HEK293 (cell line): Measurements from ENCODE around the gene TOMM34.
A peak's percentile ranks its signal among the peaks of the same experiment; 100 is the strongest.

ENCODE experiments used
- GLI4 ChIP-seq: fragments of 450-650 bp; formaldehyde crosslinking; IDR thresholded peaks from 2 replicates; pipeline ENCODE4 v1.5.1; 2016; ENCODE audit warnings: missing biosample characterization, missing genetic modification characterization
- GLIS1 ChIP-seq: fragments of 450-650 bp; formaldehyde crosslinking; IDR thresholded peaks from 2 replicates; pipeline ENCODE4 v1.5.1; 2016; ENCODE audit warnings: missing biosample characterization, missing genetic modification characterization
- HOXD13 ChIP-seq: sonication (generic); formaldehyde crosslinking; IDR thresholded peaks from 2 replicates; pipeline ENCODE4 v1.8.0; 2022; ENCODE audit warnings: missing genetic modification reagents, borderline replicate concordance
- WT1 ChIP-seq: fragments of 450-650 bp; formaldehyde crosslinking; IDR thresholded peaks from 2 replicates; pipeline ENCODE4 v1.5.1; 2016; ENCODE audit warnings: missing biosample characterization, missing genetic modification characterization
- ZBTB1 ChIP-seq: fragments of 450-650 bp; formaldehyde crosslinking; IDR thresholded peaks from 2 replicates; pipeline ENCODE4 v1.5.1; 2016; ENCODE audit warnings: missing biosample characterization, missing genetic modification characterization
- ZBTB17 ChIP-seq: fragments of 450-650 bp; formaldehyde crosslinking; IDR thresholded peaks from 2 replicates; pipeline ENCODE4 v1.5.1; 2016; ENCODE audit warnings: missing biosample characterization, missing genetic modification characterization
- ZBTB48 ChIP-seq: fragments of 450-650 bp; formaldehyde crosslinking; IDR thresholded peaks from 2 replicates; pipeline ENCODE4 v1.5.1; 2016; ENCODE audit warnings: missing biosample characterization, missing genetic modification characterization
- ZBTB8A ChIP-seq: fragments of 450-650 bp; formaldehyde crosslinking; IDR thresholded peaks from 2 replicates; pipeline ENCODE4 v1.5.1; 2016; ENCODE audit warnings: missing biosample characterization, missing genetic modification characterization
- ZFP41 ChIP-seq: fragments of 450-650 bp; formaldehyde crosslinking; IDR thresholded peaks from 2 replicates; pipeline ENCODE4 v1.5.1; 2016; ENCODE audit warnings: missing biosample characterization, missing genetic modification characterization, borderline replicate concordance
- ZIC2 ChIP-seq: fragments of 450-650 bp; formaldehyde crosslinking; IDR thresholded peaks from 2 replicates; pipeline ENCODE4 v1.5.1; 2016; ENCODE audit warnings: missing biosample characterization, missing genetic modification characterization
- ZNF223 ChIP-seq: fragments of 450-650 bp; formaldehyde crosslinking; IDR thresholded peaks from 2 replicates; pipeline ENCODE4 v1.5.1; 2016; ENCODE audit warnings: missing biosample characterization, missing genetic modification characterization
- ZNF239 ChIP-seq: fragments of 450-650 bp; formaldehyde crosslinking; IDR thresholded peaks from 2 replicates; pipeline ENCODE4 v1.5.1; 2016; ENCODE audit warnings: missing biosample characterization, missing genetic modification characterization
- ZNF350 ChIP-seq: fragments of 450-650 bp; formaldehyde crosslinking; IDR thresholded peaks from 2 replicates; pipeline ENCODE4 v1.5.0; 2017; ENCODE audit warnings: missing biosample characterization, mild to moderate bottlenecking, missing genetic modification characterization
- ZNF354C ChIP-seq: fragments of 450-650 bp; formaldehyde crosslinking; IDR thresholded peaks from 2 replicates; pipeline ENCODE4 v1.5.1; 2016; ENCODE audit warnings: missing biosample characterization, missing genetic modification characterization, low read depth, borderline replicate concordance
- ZNF391 ChIP-seq: fragments of 450-650 bp; formaldehyde crosslinking; IDR thresholded peaks from 2 replicates; pipeline ENCODE4 v1.5.1; 2016; ENCODE audit warnings: low read depth, missing biosample characterization, missing genetic modification characterization, borderline replicate concordance
- ZNF426 ChIP-seq: fragments of 450-650 bp; formaldehyde crosslinking; IDR thresholded peaks from 2 replicates; pipeline ENCODE4 v1.5.1; 2017; ENCODE audit warnings: missing biosample characterization, missing genetic modification characterization, mild to moderate bottlenecking, inconsistent platforms, moderate library complexity
- ZNF501 ChIP-seq: fragments of 450-650 bp; formaldehyde crosslinking; IDR thresholded peaks from 2 replicates; pipeline ENCODE4 v1.5.1; 2016; ENCODE audit warnings: missing biosample characterization, missing genetic modification characterization
- ZNF518A ChIP-seq: fragments of 450-650 bp; formaldehyde crosslinking; conservative IDR thresholded peaks from 2 replicates; pipeline ENCODE4 v1.5.1; 2016; ENCODE audit warnings: low read depth, missing biosample characterization, missing genetic modification characterization
- ZNF530 ChIP-seq: fragments of 450-650 bp; formaldehyde crosslinking; IDR thresholded peaks from 2 replicates; pipeline ENCODE4 v1.5.1; 2016; ENCODE audit warnings: low read depth, missing biosample characterization, missing genetic modification characterization
- ZNF555 ChIP-seq: fragments of 450-650 bp; formaldehyde crosslinking; conservative IDR thresholded peaks from 2 replicates; pipeline ENCODE4 v1.5.1; 2017; ENCODE audit warnings: missing biosample characterization, mild to moderate bottlenecking, missing genetic modification characterization, inconsistent platforms
- ZNF558 ChIP-seq: fragments of 450-650 bp; formaldehyde crosslinking; IDR thresholded peaks from 2 replicates; pipeline ENCODE4 v1.5.1; 2016; ENCODE audit warnings: missing biosample characterization, missing genetic modification characterization
- ZNF596 ChIP-seq: fragments of 450-650 bp; IDR thresholded peaks from 2 replicates; pipeline ENCODE4 v1.5.0; 2018; ENCODE audit warnings: missing biosample characterization, mild to moderate bottlenecking, missing genetic modification characterization, moderate library complexity
- ZNF600 ChIP-seq: fragments of 450-650 bp; formaldehyde crosslinking; IDR thresholded peaks from 2 replicates; pipeline ENCODE4 v1.5.1; 2016; ENCODE audit warnings: missing biosample characterization, missing genetic modification characterization
- ZNF654 ChIP-seq: fragments of 450-650 bp; formaldehyde crosslinking; IDR thresholded peaks from 2 replicates; pipeline ENCODE4 v1.5.1; 2016; ENCODE audit warnings: low read depth, missing biosample characterization, missing genetic modification characterization
- ZNF664 ChIP-seq: fragments of 450-650 bp; formaldehyde crosslinking; IDR thresholded peaks from 2 replicates; pipeline ENCODE4 v1.5.1; 2016; ENCODE audit warnings: missing biosample characterization, missing genetic modification characterization
- ZNF707 ChIP-seq: fragments of 450-650 bp; formaldehyde crosslinking; IDR thresholded peaks from 2 replicates; pipeline ENCODE4 v1.5.1; 2016; ENCODE audit warnings: missing biosample characterization, missing genetic modification characterization
- ZNF776 ChIP-seq: fragments of 450-650 bp; formaldehyde crosslinking; IDR thresholded peaks from 2 replicates; pipeline ENCODE4 v1.5.0; 2017; ENCODE audit warnings: missing biosample characterization, missing genetic modification characterization, borderline replicate concordance
- ZNF830 ChIP-seq: fragments of 450-650 bp; IDR thresholded peaks from 2 replicates; pipeline ENCODE4 v1.5.0; 2018; ENCODE audit warnings: missing biosample characterization, missing genetic modification characterization, low read depth, mild to moderate bottlenecking, moderate library complexity
- ZXDB ChIP-seq: fragments of 450-650 bp; formaldehyde crosslinking; IDR thresholded peaks from 2 replicates; pipeline ENCODE4 v1.5.1; 2016; ENCODE audit warnings: missing biosample characterization, missing genetic modification characterization
- TF ChIP-seq, protein P1 (sequence below): fragments of 450-650 bp; formaldehyde crosslinking; IDR thresholded peaks from 2 replicates; pipeline ENCODE4 v1.5.1; 2016; ENCODE audit warnings: missing biosample characterization, missing genetic modification characterization
- TF ChIP-seq, protein P2 (sequence below): fragments of 450-650 bp; formaldehyde crosslinking; IDR thresholded peaks from 2 replicates; pipeline ENCODE4 v1.5.1; 2016; ENCODE audit warnings: missing biosample characterization, missing genetic modification characterization
- TF ChIP-seq, protein P3 (sequence below): fragments of 450-650 bp; formaldehyde crosslinking; IDR thresholded peaks from 2 replicates; pipeline ENCODE4 v1.5.1; 2016; ENCODE audit warnings: missing biosample characterization, missing genetic modification characterization

The TOMM34 gene

GRCh38 chr20:44960103-44960852 is at the start of gene TOMM34 (continued):
- TF ChIP-seq ZNF501 (tag by site-specific recombination) = no peak
- peak; percentile 83 for TF ChIP-seq ZNF600 (tag by site-specific recombination)
- TF ChIP-seq, protein P1, sequence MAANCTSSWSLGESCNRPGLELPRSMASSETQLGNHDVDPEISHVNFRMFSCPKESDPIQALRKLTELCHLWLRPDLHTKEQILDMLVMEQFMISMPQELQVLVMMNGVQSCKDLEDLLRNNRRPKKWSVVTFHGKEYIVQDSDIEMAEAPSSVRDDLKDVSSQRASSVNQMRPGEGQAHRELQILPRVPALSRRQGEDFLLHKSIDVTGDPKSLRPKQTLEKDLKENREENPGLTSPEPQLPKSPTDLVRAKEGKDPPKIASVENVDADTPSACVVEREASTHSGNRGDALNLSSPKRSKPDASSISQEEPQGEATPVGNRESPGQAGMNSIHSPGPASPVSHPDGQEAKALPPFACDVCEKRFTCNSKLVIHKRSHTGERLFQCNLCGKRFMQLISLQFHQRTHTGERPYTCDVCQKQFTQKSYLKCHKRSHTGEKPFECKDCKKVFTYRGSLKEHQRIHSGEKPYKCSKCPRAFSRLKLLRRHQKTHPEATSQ = peak; percentile 84; the same call in 1 of the 2 replicates
- no peak for TF ChIP-seq ZNF426
- TF ChIP-seq HOXD13 = no peak
- TF ChIP-seq ZNF654 (tag by site-specific recombination) = no peak
- no peak for TF ChIP-seq GLI4 (tag by site-specific recombination)
- no peak for TF ChIP-seq ZBTB1 (tag by site-specific recombination)
- TF ChIP-seq ZNF558 (tag by site-specific recombination) = no peak
- TF ChIP-seq ZNF830 (tag by site-specific recombination) = no peak
- TF ChIP-seq, protein P2, sequence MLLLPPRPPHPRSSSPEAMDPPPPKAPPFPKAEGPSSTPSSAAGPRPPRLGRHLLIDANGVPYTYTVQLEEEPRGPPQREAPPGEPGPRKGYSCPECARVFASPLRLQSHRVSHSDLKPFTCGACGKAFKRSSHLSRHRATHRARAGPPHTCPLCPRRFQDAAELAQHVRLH (tag by site-specific recombination) = no peak
- no peak for TF ChIP-seq ZNF596 (tag by site-specific recombination)
- TF ChIP-seq ZNF664 (tag by site-specific recombination) = no peak
- TF ChIP-seq ZBTB8A (tag by site-specific recombination) = peak; percentile 71
- TF ChIP-seq ZNF707 (tag by site-specific recombination) = no peak
- TF ChIP-seq, protein P3, sequence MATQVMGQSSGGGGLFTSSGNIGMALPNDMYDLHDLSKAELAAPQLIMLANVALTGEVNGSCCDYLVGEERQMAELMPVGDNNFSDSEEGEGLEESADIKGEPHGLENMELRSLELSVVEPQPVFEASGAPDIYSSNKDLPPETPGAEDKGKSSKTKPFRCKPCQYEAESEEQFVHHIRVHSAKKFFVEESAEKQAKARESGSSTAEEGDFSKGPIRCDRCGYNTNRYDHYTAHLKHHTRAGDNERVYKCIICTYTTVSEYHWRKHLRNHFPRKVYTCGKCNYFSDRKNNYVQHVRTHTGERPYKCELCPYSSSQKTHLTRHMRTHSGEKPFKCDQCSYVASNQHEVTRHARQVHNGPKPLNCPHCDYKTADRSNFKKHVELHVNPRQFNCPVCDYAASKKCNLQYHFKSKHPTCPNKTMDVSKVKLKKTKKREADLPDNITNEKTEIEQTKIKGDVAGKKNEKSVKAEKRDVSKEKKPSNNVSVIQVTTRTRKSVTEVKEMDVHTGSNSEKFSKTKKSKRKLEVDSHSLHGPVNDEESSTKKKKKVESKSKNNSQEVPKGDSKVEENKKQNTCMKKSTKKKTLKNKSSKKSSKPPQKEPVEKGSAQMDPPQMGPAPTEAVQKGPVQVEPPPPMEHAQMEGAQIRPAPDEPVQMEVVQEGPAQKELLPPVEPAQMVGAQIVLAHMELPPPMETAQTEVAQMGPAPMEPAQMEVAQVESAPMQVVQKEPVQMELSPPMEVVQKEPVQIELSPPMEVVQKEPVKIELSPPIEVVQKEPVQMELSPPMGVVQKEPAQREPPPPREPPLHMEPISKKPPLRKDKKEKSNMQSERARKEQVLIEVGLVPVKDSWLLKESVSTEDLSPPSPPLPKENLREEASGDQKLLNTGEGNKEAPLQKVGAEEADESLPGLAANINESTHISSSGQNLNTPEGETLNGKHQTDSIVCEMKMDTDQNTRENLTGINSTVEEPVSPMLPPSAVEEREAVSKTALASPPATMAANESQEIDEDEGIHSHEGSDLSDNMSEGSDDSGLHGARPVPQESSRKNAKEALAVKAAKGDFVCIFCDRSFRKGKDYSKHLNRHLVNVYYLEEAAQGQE (tag by site-specific recombination) = no peak
- peak; percentile 94 for TF ChIP-seq ZBTB48 (tag by site-specific recombination)
- peak; percentile 85 for TF ChIP-seq ZIC2 (tag by site-specific recombination)
- TF ChIP-seq ZXDB = peak; percentile 76
- peak; percentile 98 for TF ChIP-seq ZBTB17 (tag by site-specific recombination)
- TF ChIP-seq ZNF555 (tag by site-specific recombination) = no peak
- TF ChIP-seq ZFP41 (tag by site-specific recombination) = no peak
- no peak for TF ChIP-seq ZNF239 (tag by site-specific recombination)
- no peak for TF ChIP-seq ZNF530
- TF ChIP-seq GLIS1 (tag by site-specific recombination) = peak; percentile 97
- no peak; the same call in 1 of the 2 replicates for TF ChIP-seq WT1 (tag by site-specific recombination)
- TF ChIP-seq ZNF350 (tag by site-specific recombination) = no peak
- no peak for TF ChIP-seq ZNF354C
- TF ChIP-seq ZNF518A (tag by site-specific recombination) = no peak
- no peak for TF ChIP-seq ZNF776
- TF ChIP-seq ZNF223 (tag by site-specific recombination) = no peak
- no peak for TF ChIP-seq ZNF391 (tag by site-specific recombination)
